Sigmoid colon (tissue), 4 donors: ENCODE data around the gene TMEM14A.

Experiments
- CTCF ChIP-seq, 4 experiments: fragments of 450-650 bp in 3 of 4; fragments of 200-600 bp in 1 of 4; IDR thresholded peaks; one replicate each; pipeline ENCODE4 v1.5.1; 2016 to 2019; ENCODE audit warnings: antibody characterized with exemption in 4 of 4, mild to moderate bottlenecking in 3 of 4, moderate library complexity in 2 of 4
- POLR2AphosphoS5 ChIP-seq, 4 donors: sonication (generic); formaldehyde crosslinking; IDR thresholded peaks; one replicate each; pipeline ENCODE4 v1.6.1; 2017; ENCODE audit warnings: antibody characterized with exemption in 4 of 4

- no peak for TF ChIP-seq CTCF (IDR thresholded peaks at IDR 0.05)
- TF ChIP-seq POLR2AphosphoS5 (IDR thresholded peaks at IDR 0.05), result peak; percentile 79 to 97 (median 88)
Measured at GRCh38 chr6:52664186-52664990, 6.5 kb upstream of the TMEM14A start.
